ENCODE data around the gene INO80.

Gene INO80

DNA sequence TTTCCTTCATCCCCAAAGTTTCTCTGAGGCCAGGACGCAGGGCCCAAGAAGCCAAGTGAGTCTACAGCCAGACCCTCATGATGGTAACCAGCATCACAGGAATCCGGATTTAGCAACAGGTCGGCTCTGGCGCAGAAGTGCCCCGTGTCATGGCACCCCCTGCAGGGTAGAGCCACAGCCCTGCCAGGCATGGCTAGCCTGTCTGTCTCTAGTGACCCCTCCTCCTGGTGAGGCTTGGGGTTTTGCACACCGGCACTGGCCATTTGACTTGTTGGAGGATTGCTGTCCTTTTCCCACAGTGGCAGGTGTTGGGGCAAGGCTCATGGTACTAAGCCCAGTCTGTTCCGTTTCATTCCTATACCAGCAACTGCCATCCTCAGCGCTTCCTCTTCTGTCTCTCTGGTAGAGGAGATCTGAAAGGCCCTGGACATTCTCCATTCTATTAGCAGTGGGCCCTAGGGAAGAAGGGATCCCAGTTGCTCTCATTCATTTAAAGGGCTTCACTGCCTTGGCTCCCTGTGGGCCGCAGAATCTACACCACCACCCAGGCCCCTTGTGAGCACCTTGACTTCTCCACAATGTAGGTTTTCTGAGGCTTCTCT lies 172.2 kb downstream of the INO80 start:
- WGBS, 2 experiments: 91 to 93% methylated on average over 9 of the region's 9 CpGs
- H3K27me3 ChIP-seq (ENCODE audit: control insufficient read depth, insufficient read depth, low read length, poor library complexity, severe bottlenecking): peaks cover 28% of the 10 kb centered on the region
- H3K36me3 ChIP-seq (ENCODE audit: control insufficient read depth, insufficient read depth, low read length): no peaks in the 10 kb centered on the region
- H3K27ac ChIP-seq (ENCODE audit: insufficient read depth, low read depth, low read length, poor library complexity, severe bottlenecking): no peak overlapping the region
- peaks cover 17% of the 10 kb centered on the region for H3K4me1 ChIP-seq (ENCODE audit: control insufficient read depth, insufficient read depth, low read length)
- H3K4me3 ChIP-seq (ENCODE audit: insufficient read depth, low read depth, low read length): no peak overlapping the region
- no peaks in the 10 kb centered on the region for H3K9me3 ChIP-seq (ENCODE audit: control insufficient read depth, low read length)

DNA sequence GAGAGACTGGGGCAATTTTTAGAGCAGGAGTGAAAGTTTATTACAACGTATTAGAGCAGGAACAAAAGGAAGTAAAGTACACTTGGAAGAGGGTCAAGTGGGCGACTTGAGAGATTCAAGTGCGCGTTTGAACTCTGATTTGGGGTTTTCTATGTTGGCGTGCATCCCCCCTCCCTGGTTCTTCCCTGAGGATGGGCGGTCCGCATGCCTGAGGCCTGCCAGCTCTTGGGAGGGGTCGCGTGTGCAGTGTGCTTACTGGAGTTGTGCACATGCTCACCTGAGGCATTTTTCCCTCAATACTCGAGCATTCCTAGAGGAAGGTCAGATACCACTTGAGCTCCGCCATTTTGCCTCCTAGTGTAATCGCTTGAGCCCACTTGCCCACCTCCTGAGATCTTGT lies 173.2 kb downstream of the INO80 start:
- H3K9me3 ChIP-seq (ENCODE audit: control insufficient read depth, low read length): no peaks in the 10 kb centered on the region
- peaks cover 17% of the 10 kb centered on the region for H3K4me1 ChIP-seq (ENCODE audit: control insufficient read depth, insufficient read depth, low read length)
- no peaks in the 10 kb centered on the region for H3K36me3 ChIP-seq (ENCODE audit: control insufficient read depth, insufficient read depth, low read length)
- H3K27ac ChIP-seq (ENCODE audit: insufficient read depth, low read depth, low read length, poor library complexity, severe bottlenecking): no peak overlapping the region
- WGBS, 2 experiments: 96% methylated on average over 12 of the region's 12 CpGs
- peaks cover 28% of the 10 kb centered on the region for H3K27me3 ChIP-seq (ENCODE audit: control insufficient read depth, insufficient read depth, low read length, poor library complexity, severe bottlenecking)
- H3K4me3 ChIP-seq (ENCODE audit: insufficient read depth, low read depth, low read length): no peak overlapping the region

DNA sequence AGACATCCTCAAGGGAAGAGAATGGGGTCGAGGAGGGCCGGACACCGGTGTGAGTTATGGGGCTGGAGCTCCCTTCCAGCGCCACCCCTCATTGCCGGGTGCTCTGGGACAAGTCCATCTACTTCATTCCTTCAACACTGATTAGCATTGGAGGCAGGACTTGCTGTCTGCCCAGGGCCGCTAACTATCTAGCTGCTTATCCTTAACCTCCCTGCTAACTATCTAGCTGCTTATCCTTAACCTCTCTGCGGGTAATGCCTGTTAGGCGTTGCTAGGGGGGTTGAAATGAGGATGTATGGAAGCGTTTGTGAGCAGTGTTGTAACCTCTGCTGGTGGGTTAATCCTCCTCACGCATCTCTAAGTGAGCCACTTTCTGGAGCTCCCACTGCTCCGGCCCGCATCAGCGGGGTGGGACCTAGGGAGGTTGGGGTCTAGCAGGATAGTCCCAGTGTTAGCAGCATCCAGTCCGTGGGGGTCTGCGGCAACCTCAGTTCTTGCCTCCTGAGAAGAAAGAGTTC lies 173.7 kb downstream of the INO80 start:
- Histone ChIP-seq H3K9me3 (ENCODE audit: control insufficient read depth, low read length) (no peaks in the 10 kb centered on the region), H3K4me3 (ENCODE audit: insufficient read depth, low read depth, low read length) (peak overlapping the region; percentile 29), H3K36me3 (ENCODE audit: control insufficient read depth, insufficient read depth, low read length) (no peaks in the 10 kb centered on the region), H3K4me1 (ENCODE audit: control insufficient read depth, insufficient read depth, low read length) (peaks cover 17% of the 10 kb centered on the region), H3K27ac (ENCODE audit: insufficient read depth, low read depth, low read length, poor library complexity, severe bottlenecking) (no peak overlapping the region), H3K27me3 (ENCODE audit: control insufficient read depth, insufficient read depth, low read length, poor library complexity, severe bottlenecking) (peaks cover 28% of the 10 kb centered on the region)
- 60 to 62% methylated on average over 15 of the region's 15 CpGs for WGBS, 2 experiments

DNA sequence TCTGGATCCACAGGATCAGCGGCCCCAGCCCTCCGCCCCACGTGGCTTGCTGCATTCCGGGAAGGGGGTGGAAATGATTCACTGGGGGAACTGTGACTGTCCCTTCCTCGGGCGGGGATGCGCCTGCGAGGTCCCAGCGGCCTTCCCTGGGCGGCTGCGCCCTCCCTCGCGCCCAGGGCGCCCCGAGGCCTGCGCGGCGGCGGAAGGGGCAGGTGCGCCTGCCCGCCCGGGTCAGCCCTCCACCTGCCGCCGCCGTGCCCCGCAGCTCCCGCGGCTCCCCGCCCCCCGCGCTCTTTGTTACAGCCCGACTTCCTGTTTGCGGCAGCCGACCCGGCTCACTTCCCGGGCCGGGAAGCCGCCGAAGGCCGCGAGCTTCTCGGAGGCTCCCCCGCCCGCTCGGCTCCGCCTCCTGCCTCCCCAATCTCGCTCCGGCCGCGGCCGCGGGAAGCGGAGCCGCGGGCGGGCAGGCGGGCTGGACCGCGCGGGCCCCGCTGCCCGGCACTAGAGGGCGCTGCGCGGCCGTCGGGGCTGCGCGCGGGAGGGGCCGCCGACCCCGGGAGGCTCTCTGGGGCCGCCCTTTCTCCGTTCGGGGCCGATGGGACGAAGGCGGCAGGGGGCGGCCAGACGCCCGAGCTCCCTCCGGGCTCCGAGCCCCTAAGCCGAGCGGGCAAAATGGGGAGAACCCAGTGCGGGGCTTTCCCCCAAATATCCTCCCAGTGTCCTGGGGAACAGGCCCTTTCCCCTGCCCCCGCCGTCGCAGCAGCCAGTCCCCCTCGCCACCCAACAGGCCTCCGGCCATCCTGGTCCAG lies 174.3 kb downstream of the INO80 start:
- H3K27me3 ChIP-seq (ENCODE audit: control insufficient read depth, insufficient read depth, low read length, poor library complexity, severe bottlenecking): peaks cover 28% of the 10 kb centered on the region
- peaks cover 21% of the 10 kb centered on the region for H3K4me1 ChIP-seq (ENCODE audit: control insufficient read depth, insufficient read depth, low read length)
- H3K36me3 ChIP-seq (ENCODE audit: control insufficient read depth, insufficient read depth, low read length): no peaks in the 10 kb centered on the region
- H3K27ac ChIP-seq (ENCODE audit: insufficient read depth, low read depth, low read length, poor library complexity, severe bottlenecking): no peak overlapping the region
- H3K4me3 ChIP-seq (ENCODE audit: insufficient read depth, low read depth, low read length): peak overlapping the region; percentile 29
- WGBS, 2 experiments: 2% methylated on average over 92 of the region's 92 CpGs
- no peaks in the 10 kb centered on the region for H3K9me3 ChIP-seq (ENCODE audit: control insufficient read depth, low read length)

DNA sequence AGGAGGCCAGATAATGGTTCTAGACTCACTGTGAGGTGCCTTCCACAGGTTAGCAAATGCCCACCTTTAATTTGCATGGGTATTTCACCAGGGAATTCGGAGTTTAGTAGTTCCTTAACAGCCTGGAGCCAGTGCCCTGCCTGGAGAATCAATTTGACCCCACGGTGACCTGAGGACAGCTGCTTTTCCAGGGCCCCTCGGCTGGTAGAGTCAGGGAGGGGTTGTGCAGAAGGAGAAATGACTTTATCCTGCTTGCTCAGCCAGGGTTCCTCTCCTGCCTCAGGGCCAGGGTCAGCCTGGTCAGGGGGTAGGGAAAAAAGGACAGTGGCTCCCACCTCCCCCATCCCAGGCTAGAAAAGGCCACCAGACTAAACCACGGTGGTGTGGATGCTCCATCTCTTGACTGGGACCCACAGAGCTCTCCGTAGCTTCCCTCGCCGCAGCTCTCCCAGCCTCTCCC lies 175.0 kb downstream of the INO80 start:
- Histone ChIP-seq H3K9me3 (ENCODE audit: control insufficient read depth, low read length) (no peaks in the 10 kb centered on the region), H3K27me3 (ENCODE audit: control insufficient read depth, insufficient read depth, low read length, poor library complexity, severe bottlenecking) (peaks cover 28% of the 10 kb centered on the region), H3K27ac (ENCODE audit: insufficient read depth, low read depth, low read length, poor library complexity, severe bottlenecking) (no peak overlapping the region), H3K4me3 (ENCODE audit: insufficient read depth, low read depth, low read length) (peak overlapping the region; percentile 29), H3K4me1 (ENCODE audit: control insufficient read depth, insufficient read depth, low read length) (peaks cover 23% of the 10 kb centered on the region), H3K36me3 (ENCODE audit: control insufficient read depth, insufficient read depth, low read length) (no peaks in the 10 kb centered on the region)
- 23 to 29% methylated on average over 7 of the region's 7 CpGs for WGBS, 2 experiments

DNA sequence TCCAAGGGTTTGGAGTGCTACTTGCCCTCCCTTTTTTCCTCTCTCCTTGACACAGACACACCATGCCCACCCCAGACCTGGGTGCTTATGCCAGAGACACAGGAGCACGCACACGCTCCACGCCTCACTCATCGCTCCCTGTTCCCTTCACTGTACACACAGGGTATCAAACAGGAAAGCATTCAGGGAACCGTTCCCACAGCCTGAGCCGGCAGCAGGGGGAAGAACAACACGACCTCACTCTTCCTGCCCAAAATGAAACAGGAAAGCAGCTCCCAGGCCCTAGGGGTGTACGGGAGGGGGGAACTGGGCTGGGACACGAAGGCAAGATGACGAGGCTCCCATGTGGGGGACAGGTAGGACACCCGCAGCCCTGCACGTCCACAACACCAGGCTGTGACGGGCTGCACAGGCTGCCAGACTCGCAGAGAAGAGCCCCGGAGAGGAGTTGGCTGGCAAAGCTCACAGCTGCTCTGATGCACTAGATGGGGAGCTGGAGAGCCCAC lies 175.7 kb downstream of the INO80 start:
- no peaks in the 10 kb centered on the region for H3K9me3 ChIP-seq (ENCODE audit: control insufficient read depth, low read length)
- WGBS, 2 experiments: 84 to 85% methylated on average over 15 of the region's 15 CpGs

DNA sequence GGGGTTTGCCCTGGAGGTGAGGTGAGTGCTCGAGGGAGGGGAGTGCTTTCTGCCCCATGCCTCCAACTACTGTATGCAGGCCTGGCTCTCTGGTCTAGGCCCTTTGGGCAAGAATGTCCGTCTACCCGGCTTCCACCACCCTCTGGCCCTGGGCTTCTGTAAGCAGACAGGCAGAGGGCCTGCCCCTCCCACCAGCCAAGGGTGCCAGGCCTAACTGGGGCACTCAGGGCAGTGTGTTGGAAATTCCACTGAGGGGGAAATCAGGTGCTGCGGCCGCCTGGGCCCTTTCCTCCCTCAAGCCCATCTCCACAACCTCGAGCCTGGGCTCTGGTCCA lies 177.6 kb downstream of the INO80 start:
- Histone ChIP-seq H3K27ac (ENCODE audit: insufficient read depth, low read depth, low read length, poor library complexity, severe bottlenecking) (no peak overlapping the region), H3K9me3 (ENCODE audit: control insufficient read depth, low read length) (no peaks in the 10 kb centered on the region), H3K4me3 (ENCODE audit: insufficient read depth, low read depth, low read length) (no peak overlapping the region), H3K4me1 (ENCODE audit: control insufficient read depth, insufficient read depth, low read length) (peaks cover 23% of the 10 kb centered on the region), H3K36me3 (ENCODE audit: control insufficient read depth, insufficient read depth, low read length) (no peaks in the 10 kb centered on the region), H3K27me3 (ENCODE audit: control insufficient read depth, insufficient read depth, low read length, poor library complexity, severe bottlenecking) (peaks cover 41% of the 10 kb centered on the region)
- 92% methylated on average over 6 of the region's 6 CpGs for WGBS, 2 experiments

More for the DNA sequence above, 175.7 kb downstream of the INO80 start:
- Histone ChIP-seq H3K36me3 (ENCODE audit: control insufficient read depth, insufficient read depth, low read length) (no peaks in the 10 kb centered on the region), H3K27me3 (ENCODE audit: control insufficient read depth, insufficient read depth, low read length, poor library complexity, severe bottlenecking) (peaks cover 31% of the 10 kb centered on the region), H3K4me3 (ENCODE audit: insufficient read depth, low read depth, low read length) (no peak overlapping the region), H3K4me1 (ENCODE audit: control insufficient read depth, insufficient read depth, low read length) (peaks cover 23% of the 10 kb centered on the region), H3K27ac (ENCODE audit: insufficient read depth, low read depth, low read length, poor library complexity, severe bottlenecking) (no peak overlapping the region)

DNA sequence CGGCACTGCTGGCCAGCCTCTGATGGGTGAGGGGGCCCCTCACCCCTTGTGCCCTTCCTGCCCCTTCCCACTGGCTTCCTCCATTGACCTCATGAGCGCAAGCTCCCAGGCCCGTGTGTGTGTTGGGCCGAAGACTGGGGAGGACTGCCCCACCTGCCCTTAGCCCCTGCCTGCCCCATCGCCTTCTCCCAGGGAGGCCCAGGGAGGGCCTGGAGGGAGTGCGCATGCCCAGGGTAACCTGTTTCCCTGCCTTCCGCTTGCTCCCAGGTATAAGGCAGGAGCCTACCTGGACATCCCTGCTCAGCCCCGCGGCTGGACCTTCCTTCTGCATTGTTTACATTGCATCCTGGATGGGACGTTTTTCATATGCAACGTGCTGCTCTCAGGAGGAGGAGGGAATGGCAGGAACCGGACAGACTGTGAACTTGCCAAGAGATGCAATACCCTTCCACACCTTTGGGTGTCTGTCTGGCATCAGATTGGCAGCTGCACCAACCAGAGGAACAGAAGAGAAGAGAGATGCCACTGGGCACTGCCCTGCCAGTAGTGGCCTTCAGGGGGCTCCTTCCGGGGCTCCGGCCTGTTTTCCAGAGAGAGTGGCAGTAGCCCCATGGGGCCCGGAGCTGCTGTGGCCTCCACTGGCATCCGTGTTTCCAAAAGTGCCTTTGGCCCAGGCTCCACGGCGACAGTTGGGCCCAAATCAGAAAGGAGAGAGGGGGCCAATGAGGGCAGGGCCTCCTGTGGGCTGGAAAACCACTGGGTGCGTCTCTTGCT lies 178.1 kb downstream of the INO80 start:
- 81 to 84% methylated on average over 19 of the region's 19 CpGs for WGBS, 2 experiments
- H3K36me3 ChIP-seq (ENCODE audit: control insufficient read depth, insufficient read depth, low read length): no peaks in the 10 kb centered on the region
- H3K9me3 ChIP-seq (ENCODE audit: control insufficient read depth, low read length): no peaks in the 10 kb centered on the region
- H3K27me3 ChIP-seq (ENCODE audit: control insufficient read depth, insufficient read depth, low read length, poor library complexity, severe bottlenecking): peaks cover 46% of the 10 kb centered on the region
- H3K27ac ChIP-seq (ENCODE audit: insufficient read depth, low read depth, low read length, poor library complexity, severe bottlenecking): no peak overlapping the region
- peaks cover 23% of the 10 kb centered on the region for H3K4me1 ChIP-seq (ENCODE audit: control insufficient read depth, insufficient read depth, low read length)
- H3K4me3 ChIP-seq (ENCODE audit: insufficient read depth, low read depth, low read length): no peak overlapping the region

DNA sequence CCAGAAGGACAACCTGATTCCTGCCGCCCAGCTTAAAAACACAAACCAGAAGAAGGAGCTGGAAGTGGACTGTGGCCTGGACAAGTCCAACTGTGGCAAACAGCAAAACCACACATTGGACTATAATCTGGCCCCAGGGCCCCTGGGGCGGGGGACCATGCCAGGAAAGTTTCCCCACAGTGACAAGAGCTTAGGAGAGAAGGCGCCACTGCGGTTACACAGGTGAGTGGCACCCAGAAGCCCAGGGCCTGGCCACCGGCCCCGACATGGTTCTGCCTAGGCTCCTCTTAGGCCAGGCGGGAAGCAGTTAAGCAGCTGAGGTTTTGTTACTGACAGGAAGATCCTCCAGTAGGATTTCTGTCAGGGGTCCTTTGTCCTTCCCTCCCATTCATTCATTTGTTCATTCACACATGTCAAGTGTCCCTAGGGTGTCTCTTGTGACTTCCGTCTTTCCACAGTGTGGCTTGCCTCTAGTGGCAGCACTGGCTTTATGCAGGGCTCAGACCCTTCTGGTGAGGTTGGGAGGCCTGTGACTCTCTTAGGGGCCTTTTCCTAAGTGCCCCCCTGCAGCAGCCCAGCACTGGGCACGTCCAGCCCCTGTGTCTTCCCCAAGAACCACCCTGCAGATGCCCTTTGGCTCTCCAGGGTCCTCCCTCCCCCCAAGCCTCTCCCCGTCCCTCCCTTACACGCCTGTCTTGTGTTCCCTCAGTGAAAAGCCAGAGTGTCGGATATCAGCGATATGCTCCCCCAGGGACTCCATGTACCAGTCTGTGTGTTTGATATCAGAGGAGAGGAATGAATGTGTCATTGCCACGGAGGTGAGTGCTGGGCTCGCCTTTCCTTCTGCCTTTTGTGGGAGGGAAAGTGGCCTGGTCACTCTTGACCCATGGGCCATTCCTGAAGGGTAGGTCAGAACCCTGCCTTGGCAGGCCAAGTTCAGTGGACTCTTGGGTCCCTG lies 179.1 kb downstream of the INO80 start:
- no peaks in the 10 kb centered on the region for H3K36me3 ChIP-seq (ENCODE audit: control insufficient read depth, insufficient read depth, low read length)
- WGBS, 2 experiments: 78 to 83% methylated on average over 15 of the region's 15 CpGs
- H3K9me3 ChIP-seq (ENCODE audit: control insufficient read depth, low read length): no peaks in the 10 kb centered on the region
- H3K27ac ChIP-seq (ENCODE audit: insufficient read depth, low read depth, low read length, poor library complexity, severe bottlenecking): no peak overlapping the region
- H3K27me3 ChIP-seq (ENCODE audit: control insufficient read depth, insufficient read depth, low read length, poor library complexity, severe bottlenecking): peaks cover 46% of the 10 kb centered on the region
- H3K4me1 ChIP-seq (ENCODE audit: control insufficient read depth, insufficient read depth, low read length): peaks cover 18% of the 10 kb centered on the region
- H3K4me3 ChIP-seq (ENCODE audit: insufficient read depth, low read depth, low read length): no peak overlapping the region
